GM12878 (cell line): ENCODE measurements around the gene CD52. TPM values are rescaled to one million over a fixed set of nuclear protein-coding genes. Genes with fewer than 3 reads are reported as not detected.
A peak's percentile ranks its signal among the peaks of the same experiment; 100 is the strongest.

Experiments used
- ATF2 ChIP-seq: IDR thresholded peaks from 2 replicates; pipeline ENCODE4 v1.6.1; 2012; ENCODE audit warnings: low read length, inconsistent platforms
- BHLHE40 ChIP-seq, 2 experiments: fragments of 450-650 bp in 1 of 2; IDR thresholded peaks; 2 replicates each; pipeline ENCODE4 v1.6.1; 2011 to 2017; ENCODE audit warnings: low read depth in 2 of 2, borderline replicate concordance in 1 of 2, improper control_type of control experiment in 1 of 2, low read length in 1 of 2, mild to moderate bottlenecking in 1 of 2
- BMI1 ChIP-seq: fragments of 450-650 bp; IDR thresholded peaks from 2 replicates; pipeline ENCODE4 v1.6.1; 2016; ENCODE audit warnings: mild to moderate bottlenecking, moderate library complexity, borderline replicate concordance
- DPF2 ChIP-seq: fragments of 450-650 bp; IDR thresholded peaks from 2 replicates; pipeline ENCODE4 v1.6.1; 2017; ENCODE audit warnings: mild to moderate bottlenecking
- E2F8 ChIP-seq: fragments of 450-650 bp; IDR thresholded peaks from 2 replicates; pipeline ENCODE4 v1.6.1; 2018; ENCODE audit warnings: mild to moderate bottlenecking, low read depth, moderate library complexity; ENCODE audit not compliant: partially characterized antibody
- EED ChIP-seq: sonication (generic); IDR thresholded peaks from 2 replicates; pipeline ENCODE4 v1.6.1; 2016; ENCODE audit warnings: antibody characterized with exemption, low read depth
- FOXM1 ChIP-seq: IDR thresholded peaks from 2 replicates; pipeline ENCODE4 v1.6.1; 2012; ENCODE audit warnings: low read depth, mild to moderate bottlenecking, inconsistent platforms, low read length, moderate library complexity
- HDAC2 ChIP-seq: fragments of 200-600 bp; sonication (generic); IDR thresholded peaks from 2 replicates; pipeline ENCODE4 v1.6.1; 2017
- IRF3 ChIP-seq: fragments of 450-650 bp; IDR thresholded peaks from 2 replicates; pipeline ENCODE4 v1.6.1; 2014; ENCODE audit warnings: mild to moderate bottlenecking
- JUND ChIP-seq: IDR thresholded peaks from 2 replicates; pipeline ENCODE4 v1.6.1; 2012; ENCODE audit warnings: low read depth, mild to moderate bottlenecking, low read length, improper control_type of control experiment, moderate library complexity
- NFXL1 ChIP-seq: fragments of 450-650 bp; IDR thresholded peaks from 2 replicates; pipeline ENCODE4 v1.6.1; 2017; ENCODE audit warnings: antibody characterized with exemption, mild to moderate bottlenecking, borderline replicate concordance
- NR2C2 ChIP-seq: IDR thresholded peaks from 2 replicates; pipeline ENCODE4 v1.6.1; 2011; ENCODE audit warnings: borderline replicate concordance, low read depth; ENCODE audit not compliant: control insufficient read depth, insufficient read length
- PAX5 ChIP-seq: IDR thresholded peaks from 2 replicates; pipeline ENCODE4 v1.6.1; 2011; ENCODE audit warnings: low read depth, low read length, borderline replicate concordance
- PRDM15 ChIP-seq: fragments of 450-650 bp; formaldehyde crosslinking; IDR thresholded peaks from 2 replicates; pipeline ENCODE4 v1.4.0; 2020; ENCODE audit warnings: mild to moderate bottlenecking, moderate library complexity
- SUPT20H ChIP-seq: IDR thresholded peaks from 2 replicates; pipeline ENCODE4 v1.6.1; 2011; ENCODE audit warnings: low read depth, mild to moderate bottlenecking, low read length, moderate library complexity, borderline replicate concordance; ENCODE audit not compliant: control insufficient read depth
- TCF3 ChIP-seq: IDR thresholded peaks from 2 replicates; pipeline ENCODE4 v1.6.1; 2012; ENCODE audit warnings: low read depth, mild to moderate bottlenecking, low read length, borderline replicate concordance; ENCODE audit not compliant: insufficient read depth
- YBX1 ChIP-seq: fragments of 450-650 bp; IDR thresholded peaks from 2 replicates; pipeline ENCODE4 v1.6.1; 2016; ENCODE audit warnings: antibody characterized with exemption
- polyA plus RNA-seq, 11 experiments: library from polyadenylated mRNA; depleted of rRNA in 4 of 11; unstranded in 6 of 11; stranded (reverse) in 5 of 11; fragments of >200 nt; fragmentation: Nextera tagmentation in 4 of 11; fragmentation: Illumina TruSeq in 1 of 11; extraction: Ambion mirVana in 4 of 11; extraction: Trizol in 1 of 11; gene quantifications; 1 replicate in 1 of 11; 2 replicates in 10 of 11; pipeline versions ENCODE4 v1.2.1 to v1.2.3, GENCODE V29; 2011 to 2016; ENCODE audit warnings: inconsistent platforms in 2 of 11, missing spikeins in 2 of 11, low read depth in 1 of 11
- total RNA-seq, 4 experiments: library from RNA; depleted of rRNA in 3 of 4; stranded (reverse); fragments of >200 nt in 3 of 4; fragmentation: Illumina TruSeq in 1 of 4; extraction: Trizol in 1 of 4; gene quantifications; 2 replicates each; pipeline versions ENCODE4 v1.2.1 to v1.2.3, GENCODE V29; 2013 to 2021

CD52 gene
- total and polyA plus RNA-seq, 10 of the 15 experiments (the other 5 are each of a cell fraction or from before 2014, with no cell fraction given), result 237 to 2,736 (median 532) TPM

GRCh38 chr1:26287033-26287711, 30.6 kb upstream of the CD52 start (continued):
- TF ChIP-seq PRDM15 (CRISPR knock-in tag) (no peak), NR2C2 (no peak), TCF3 (0 out of 2 replicates have a peak, but pooled peaks have one; percentile 56), SUPT20H (no peak), BMI1 (no peak), EED (peak; percentile 76), PAX5 (peak; percentile 49; the same call in 1 of the 2 replicates), ATF2 (no peak), IRF3 (no peak), NFXL1 (no peak), YBX1 (no peak), JUND (no peak), FOXM1 (no peak), E2F8 (no peak), BHLHE40 (IDR thresholded peaks at IDR 0.05; ENCODE audit: borderline replicate concordance in 1 of 2, low read depth in 2 of 2, low read length in 1 of 2) (no peak; a peak in 2 of 4 replicates), DPF2 (0 out of 2 replicates have a peak, but pooled peaks have one; percentile 19), HDAC2 (no peak)
